Esophagus squamous epithelium (tissue), 5 donors: ENCODE results near the gene RABGAP1L. TPM values are rescaled to one million over a fixed set of nuclear protein-coding genes. Genes with fewer than 3 reads are reported as not detected.
"Not testable (repeated sequence)": the region's sequence is repeated elsewhere in the genome, so short reads cannot be mapped to it uniquely, and the experiment has no call there.

Source experiments
- DNase-seq: peaks from one replicate; lab custom pipeline; 2025; lab: John Stamatoyannopoulos, UW
- H3K27ac ChIP-seq, 4 donors: fragments of 200-600 bp; sonication (generic); one replicate each; pipeline ENCODE4 v1.5.1; 2016 to 2019; ENCODE audit warnings: mild to moderate bottlenecking in 1 of 4
- H3K27me3 ChIP-seq, 4 donors: fragments of 200-600 bp; sonication (generic); 1 replicate in 3 of 4; 2 replicates in 1 of 4; pipeline versions ENCODE4 v1.5.1 to v1.6.0; 2017 to 2021; ENCODE audit warnings: antibody characterized with exemption in 1 of 4
- H3K36me3 ChIP-seq, 3 donors: fragments of 200-600 bp; sonication (generic); one replicate each; pipeline ENCODE4 v1.5.1; 2016 to 2019
- H3K4me1 ChIP-seq, 3 donors: fragments of 200-600 bp; sonication (generic); one replicate each; pipeline ENCODE4 v1.5.1; 2017 to 2019
- H3K4me3 ChIP-seq, 4 donors: fragments of 200-600 bp; sonication (generic); 1 replicate in 3 of 4; 2 replicates in 1 of 4; pipeline ENCODE4 v1.5.1; 2016 to 2019; ENCODE audit warnings: mild to moderate bottlenecking in 2 of 4, moderate library complexity in 1 of 4
- H3K9me3 ChIP-seq, 3 donors: fragments of 200-600 bp; sonication (generic); one replicate each; pipeline ENCODE4 v1.5.1; 2016 to 2019
- POLR2A ChIP-seq, 4 donors: fragments of 450-650 bp; IDR thresholded peaks; one replicate each; pipeline ENCODE4 v1.6.1; 2017; ENCODE audit warnings: antibody characterized with exemption in 4 of 4, mild to moderate bottlenecking in 4 of 4, moderate library complexity in 3 of 4
- WGBS, 2 donors: methylation state at CpG; one replicate each; pipeline ENCODE4 v1.1.5; 2018; 5-methylcytosine and 5-hydroxymethylcytosine counted together
- intact Hi-C: fragments of 100-400 bp; cut with DNase I; formaldehyde crosslinking; loops from one replicate; pipeline ENCODE4 v1.15.0; 2022
- total RNA-seq, 4 donors: library from RNA; depleted of rRNA; stranded (reverse); fragments of >200 nt; gene quantifications; one replicate each; pipeline ENCODE4 v1.1.0, GENCODE V29; 2016
- TF ChIP-seq, protein P1 (sequence below), 6 experiments: fragments of 450-650 bp in 4 of 6; fragments of 200-600 bp in 2 of 6; sonication (generic) in 2 of 6; IDR thresholded peaks; one replicate each; pipeline ENCODE4 v1.5.1; 2016 to 2019; ENCODE audit warnings: antibody characterized with exemption in 6 of 6, mild to moderate bottlenecking in 4 of 6, moderate library complexity in 4 of 6
- donor health status: DM: yes; HTN: yes; CAD: no.

RABGAP1L gene
- total RNA-seq, 4 donors from 2014 or later: 35.7 to 45.6 (median 41.0) TPM

DNA sequence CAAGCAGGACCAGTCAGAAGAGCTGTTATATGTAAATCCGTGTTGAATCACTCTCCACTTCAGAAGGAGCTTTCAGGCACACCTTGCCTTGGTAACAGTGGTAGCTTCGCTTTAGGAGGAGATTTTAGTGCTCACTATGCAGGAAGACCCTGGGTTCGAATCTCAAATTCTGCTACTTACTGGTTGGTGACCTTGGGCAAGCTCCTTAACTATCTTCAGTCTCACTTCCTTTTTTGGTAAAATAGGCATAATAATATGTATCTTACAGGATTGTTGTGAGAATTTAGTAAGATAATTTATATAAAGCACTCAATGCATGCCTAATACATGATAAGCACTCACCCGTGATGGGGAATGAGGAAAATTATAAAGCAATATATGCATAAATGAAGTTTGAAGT, 241.8 kb downstream of the RABGAP1L start:
- Histone ChIP-seq H3K4me1 (no peaks in the 10 kb centered on the region), H3K27ac (no peak overlapping the region), H3K4me3 (no peak overlapping the region), H3K36me3 (peaks cover 0 to 23% (median 0%) of the 10 kb centered on the region in 3 donors), H3K9me3 (no peaks in the 10 kb centered on the region), H3K27me3 (no peaks in the 10 kb centered on the region)
- TF ChIP-seq POLR2A (IDR thresholded peaks at IDR 0.05): no peak
- TF ChIP-seq, protein P1, sequence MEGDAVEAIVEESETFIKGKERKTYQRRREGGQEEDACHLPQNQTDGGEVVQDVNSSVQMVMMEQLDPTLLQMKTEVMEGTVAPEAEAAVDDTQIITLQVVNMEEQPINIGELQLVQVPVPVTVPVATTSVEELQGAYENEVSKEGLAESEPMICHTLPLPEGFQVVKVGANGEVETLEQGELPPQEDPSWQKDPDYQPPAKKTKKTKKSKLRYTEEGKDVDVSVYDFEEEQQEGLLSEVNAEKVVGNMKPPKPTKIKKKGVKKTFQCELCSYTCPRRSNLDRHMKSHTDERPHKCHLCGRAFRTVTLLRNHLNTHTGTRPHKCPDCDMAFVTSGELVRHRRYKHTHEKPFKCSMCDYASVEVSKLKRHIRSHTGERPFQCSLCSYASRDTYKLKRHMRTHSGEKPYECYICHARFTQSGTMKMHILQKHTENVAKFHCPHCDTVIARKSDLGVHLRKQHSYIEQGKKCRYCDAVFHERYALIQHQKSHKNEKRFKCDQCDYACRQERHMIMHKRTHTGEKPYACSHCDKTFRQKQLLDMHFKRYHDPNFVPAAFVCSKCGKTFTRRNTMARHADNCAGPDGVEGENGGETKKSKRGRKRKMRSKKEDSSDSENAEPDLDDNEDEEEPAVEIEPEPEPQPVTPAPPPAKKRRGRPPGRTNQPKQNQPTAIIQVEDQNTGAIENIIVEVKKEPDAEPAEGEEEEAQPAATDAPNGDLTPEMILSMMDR (IDR thresholded peaks at IDR 0.05): no peak
- intact Hi-C loops: no loop called here
- DNase-seq: no peak
- 91 to 97% methylated on average over 4 of the region's 4 CpGs for WGBS, 2 donors

GRCh38 chr1:174405219-174405618, 245.9 kb downstream of the RABGAP1L start:
- intact Hi-C loops: no loop called here
- Histone ChIP-seq H3K9me3 (no peaks in the 10 kb centered on the region), H3K36me3 (no peaks in the 10 kb centered on the region), H3K4me1 (no peaks in the 10 kb centered on the region), H3K27ac (no peak overlapping the region), H3K4me3 (no peak overlapping the region), H3K27me3 (no peaks in the 10 kb centered on the region)
- 97 to 100% methylated on average over 1 of the region's 1 CpG for WGBS, 2 donors
- no peak for DNase-seq
- TF ChIP-seq, protein P1 (IDR thresholded peaks at IDR 0.05): no peak
- no peak for TF ChIP-seq POLR2A (IDR thresholded peaks at IDR 0.05)

- H3K36me3 ChIP-seq: no peaks in the 10 kb centered on the region
- no peak for DNase-seq
- H3K9me3 ChIP-seq: no peaks in the 10 kb centered on the region
- intact Hi-C loops: no loop called here
- H3K4me1 ChIP-seq: no peaks in the 10 kb centered on the region
- TF ChIP-seq, protein P1 (IDR thresholded peaks at IDR 0.05): no peak
- no peak for TF ChIP-seq POLR2A (IDR thresholded peaks at IDR 0.05)
- H3K27me3 ChIP-seq: no peaks in the 10 kb centered on the region
- WGBS, 2 donors: 28 to 44% methylated on average over 4 of the region's 4 CpGs
- no peak overlapping the region for H3K4me3 ChIP-seq
- no peak overlapping the region for H3K27ac ChIP-seq
Observed at GRCh38 chr1:174406421-174406820, 247.1 kb downstream of the RABGAP1L start.

DNA sequence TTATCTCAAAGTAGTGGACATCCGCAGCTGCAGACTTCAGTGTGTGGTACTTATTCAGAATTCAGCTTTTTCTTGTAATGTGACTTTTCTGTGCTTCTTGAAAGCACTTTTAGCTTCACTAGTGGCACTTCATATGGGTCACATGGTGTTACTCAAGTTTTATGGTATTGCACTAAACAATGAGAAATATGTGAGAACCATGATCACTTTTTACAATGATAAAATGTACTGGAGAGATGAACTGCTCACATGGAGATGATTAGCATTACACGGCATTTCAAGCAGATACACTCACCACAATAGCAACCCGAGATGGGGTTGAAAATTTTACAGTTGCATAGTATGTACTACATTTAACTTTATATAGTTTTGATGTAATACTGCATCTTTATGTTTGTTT, 248.3 kb downstream of the RABGAP1L start:
- Histone ChIP-seq H3K36me3 (no peaks in the 10 kb centered on the region), H3K27ac (no peak overlapping the region), H3K4me3 (no peak overlapping the region), H3K9me3 (no peaks in the 10 kb centered on the region), H3K27me3 (no peaks in the 10 kb centered on the region), H3K4me1 (no peaks in the 10 kb centered on the region)
- DNase-seq: no peak
- TF ChIP-seq, protein P1 (IDR thresholded peaks at IDR 0.05): no peak
- no peak for TF ChIP-seq POLR2A (IDR thresholded peaks at IDR 0.05)
- 95 to 99% methylated on average over 3 of the region's 3 CpGs for WGBS, 2 donors
- intact Hi-C loops: no loop called here

DNA sequence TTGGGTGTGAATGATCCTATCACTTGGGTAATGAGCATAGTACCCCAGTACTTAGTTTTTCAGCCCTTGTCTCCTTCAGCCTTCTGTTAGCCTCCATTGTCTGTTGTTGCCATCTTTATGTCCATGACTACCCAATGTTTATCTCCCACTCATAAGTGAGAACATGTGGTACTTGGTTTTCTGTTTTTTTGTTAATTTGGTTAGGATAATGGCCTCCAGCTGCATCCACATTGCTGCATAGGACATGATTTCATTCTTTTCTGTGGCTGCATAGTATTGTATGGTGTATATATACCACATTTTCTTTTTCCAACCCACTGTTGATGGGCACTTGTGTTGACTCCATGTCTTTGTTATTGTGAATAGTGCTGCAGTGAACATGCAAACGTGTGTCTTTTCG, 248.8 kb downstream of the RABGAP1L start:
- Histone ChIP-seq H3K4me1 (no peaks in the 10 kb centered on the region), H3K27me3 (no peaks in the 10 kb centered on the region), H3K9me3 (no peaks in the 10 kb centered on the region), H3K36me3 (no peaks in the 10 kb centered on the region), H3K4me3 (no peak overlapping the region), H3K27ac (no peak overlapping the region)
- intact Hi-C loops: no loop called here
- 65 to 67% methylated on average over 2 of the region's 2 CpGs for WGBS, 2 donors
- no peak for DNase-seq
- TF ChIP-seq, protein P1 (IDR thresholded peaks at IDR 0.05): no peak
- TF ChIP-seq POLR2A (IDR thresholded peaks at IDR 0.05): no peak

- H3K4me3 ChIP-seq, intact Hi-C loops, H3K9me3 ChIP-seq, DNase-seq, H3K27ac ChIP-seq, H3K4me1 ChIP-seq, H3K27me3 ChIP-seq, H3K36me3 ChIP-seq: not testable (repeated sequence)
- 81 to 86% methylated on average over 3 of the region's 3 CpGs for WGBS, 2 donors
Observed at GRCh38 chr1:174409801-174410200, 250.5 kb downstream of the RABGAP1L start.
